GM10266 (cell line): Measurements from ENCODE around the gene OPN1SW.

Experiments used
- DNase-seq: peaks from one replicate; pipeline ENCODE4 v3.0.0; 2012; ENCODE audit errors: extremely low spot score
- CTCF ChIP-seq: IDR thresholded peaks from 2 replicates; pipeline ENCODE4 v1.5.1; 2012; ENCODE audit warnings: mild to moderate bottlenecking, low read depth; ENCODE audit not compliant: control insufficient read depth, insufficient read depth; ENCODE audit errors: missing control alignments

The OPN1SW gene

GRCh38 chr7:128726737-128727072 lies 48.9 kb downstream of the OPN1SW start:
- no peak for TF ChIP-seq CTCF

GRCh38 chr7:128726059-128726736 lies 49.4 kb downstream of the OPN1SW start:
- DNase-seq = no peak
- no peak for TF ChIP-seq CTCF

More at GRCh38 chr7:128726737-128727072, 48.9 kb downstream of the OPN1SW start:
- DNase-seq = no peak

GRCh38 chr7:128725531-128725930 lies 50.1 kb downstream of the OPN1SW start:
- TF ChIP-seq CTCF = no peak
- DNase-seq = no peak

- no peak for DNase-seq
- no peak for TF ChIP-seq CTCF
Measured at GRCh38 chr7:128724743-128725142, 50.9 kb downstream of the OPN1SW start.
